Epithelial cell of proximal tubule (primary cell): ENCODE results near the gene ENKD1. TPM values are rescaled to one million over a fixed set of nuclear protein-coding genes. Genes with fewer than 3 reads are reported as not detected.

Experiments used
- DNase-seq: peaks from one replicate; pipeline ENCODE4 v3.0.0-alpha.2; 2011; ENCODE audit warnings: low read depth
- H3K4me3 ChIP-seq: 2 replicates; pipeline ENCODE4 v1.5.1; 2011; ENCODE audit warnings: low read depth, mild to moderate bottlenecking, low read length
- total RNA-seq: library from RNA; depleted of rRNA; stranded (reverse); fragments of >200 nt; gene quantifications from 2 replicates; pipeline ENCODE4 v1.2.3, GENCODE V29; 2015
- TF ChIP-seq, protein P1 (sequence below): conservative IDR thresholded peaks from 2 replicates; pipeline ENCODE4 v1.5.1; 2012; ENCODE audit warnings: low read depth, mild to moderate bottlenecking, low read length

The ENKD1 gene
- total RNA-seq, 1 donor from 2014 or later, result 12.2 TPM

DNA sequence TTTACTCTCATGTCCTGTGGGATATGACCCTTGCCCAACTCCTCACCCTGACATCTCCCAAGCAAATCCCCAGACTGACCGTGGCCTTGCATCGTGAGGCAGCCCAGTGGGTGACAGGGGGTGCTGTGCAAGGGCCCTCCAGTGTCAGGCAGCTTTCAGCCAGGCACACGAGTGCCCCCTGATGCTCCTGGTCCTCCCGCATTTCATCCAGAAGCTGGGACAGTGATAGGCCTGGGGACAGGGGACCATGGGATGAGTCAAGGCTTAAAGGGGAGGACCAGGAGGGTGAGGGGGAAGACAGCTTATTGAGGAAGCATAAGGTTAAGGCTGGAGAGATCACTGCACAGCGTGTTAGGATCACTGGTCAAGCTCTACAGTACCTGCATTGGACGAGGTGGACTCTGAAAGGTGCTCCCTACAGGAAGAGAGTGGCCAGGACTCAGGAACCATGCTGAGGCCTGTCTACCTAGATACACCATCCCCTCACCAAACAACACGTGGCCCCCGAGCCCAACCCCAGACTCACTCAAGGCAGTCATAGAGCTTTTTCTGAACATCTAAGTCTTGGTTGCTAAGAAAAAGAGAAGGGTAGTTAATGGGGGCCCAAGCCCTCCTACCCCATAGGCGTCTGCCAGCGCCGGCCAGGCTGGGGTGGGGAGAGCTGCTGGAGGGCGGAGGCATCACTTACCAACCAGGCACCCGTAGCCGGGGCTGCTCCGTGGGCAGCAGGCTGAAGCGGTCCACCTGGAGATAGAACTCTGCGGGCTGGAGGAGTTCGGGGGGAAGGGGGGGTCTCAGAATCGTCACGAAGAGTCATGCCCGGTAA, 7.5 kb downstream of the ENKD1 start:
- TF ChIP-seq, protein P1, sequence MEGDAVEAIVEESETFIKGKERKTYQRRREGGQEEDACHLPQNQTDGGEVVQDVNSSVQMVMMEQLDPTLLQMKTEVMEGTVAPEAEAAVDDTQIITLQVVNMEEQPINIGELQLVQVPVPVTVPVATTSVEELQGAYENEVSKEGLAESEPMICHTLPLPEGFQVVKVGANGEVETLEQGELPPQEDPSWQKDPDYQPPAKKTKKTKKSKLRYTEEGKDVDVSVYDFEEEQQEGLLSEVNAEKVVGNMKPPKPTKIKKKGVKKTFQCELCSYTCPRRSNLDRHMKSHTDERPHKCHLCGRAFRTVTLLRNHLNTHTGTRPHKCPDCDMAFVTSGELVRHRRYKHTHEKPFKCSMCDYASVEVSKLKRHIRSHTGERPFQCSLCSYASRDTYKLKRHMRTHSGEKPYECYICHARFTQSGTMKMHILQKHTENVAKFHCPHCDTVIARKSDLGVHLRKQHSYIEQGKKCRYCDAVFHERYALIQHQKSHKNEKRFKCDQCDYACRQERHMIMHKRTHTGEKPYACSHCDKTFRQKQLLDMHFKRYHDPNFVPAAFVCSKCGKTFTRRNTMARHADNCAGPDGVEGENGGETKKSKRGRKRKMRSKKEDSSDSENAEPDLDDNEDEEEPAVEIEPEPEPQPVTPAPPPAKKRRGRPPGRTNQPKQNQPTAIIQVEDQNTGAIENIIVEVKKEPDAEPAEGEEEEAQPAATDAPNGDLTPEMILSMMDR, result no peak
- peak overlapping the region; percentile 98 for H3K4me3 ChIP-seq
- DNase-seq, result no peak

DNA sequence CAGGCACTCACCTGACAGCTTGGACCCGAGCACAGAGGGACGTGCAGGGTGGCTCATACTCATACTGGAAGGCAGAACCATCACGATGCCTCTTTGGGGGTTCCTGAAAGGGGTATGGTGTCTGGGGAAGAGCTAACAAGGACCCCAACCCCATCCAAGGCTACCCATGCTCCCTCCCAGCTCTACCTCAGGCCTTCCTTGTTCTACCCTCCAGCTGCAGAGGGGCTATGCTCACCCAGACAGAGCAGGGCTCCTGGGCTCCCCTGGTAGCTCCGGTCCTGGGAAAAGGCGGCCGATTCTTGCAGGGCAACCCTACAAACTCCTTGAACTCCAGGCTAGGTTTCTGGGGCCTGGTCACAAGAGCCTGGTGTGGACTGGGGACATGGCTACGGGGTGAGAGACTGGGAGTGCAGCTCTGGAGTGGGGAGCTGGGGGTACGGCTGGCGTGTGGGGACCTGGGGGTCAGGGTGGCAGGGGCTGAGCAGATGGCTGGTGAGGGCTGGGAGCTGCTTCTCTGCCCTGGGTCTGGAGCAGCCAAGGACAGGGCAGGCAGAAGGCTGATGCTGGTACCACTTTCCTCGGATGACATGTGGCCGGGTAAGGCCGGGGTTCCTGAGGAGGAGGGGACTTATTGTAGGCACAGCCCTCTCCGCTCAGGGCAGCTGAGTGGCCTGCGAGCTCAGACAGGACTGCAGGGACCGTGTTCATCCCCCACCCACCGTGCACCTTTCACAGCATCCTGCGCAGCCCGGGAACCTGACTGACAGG, 8.6 kb downstream of the ENKD1 start:
- DNase-seq, result no peak
- no peak overlapping the region for H3K4me3 ChIP-seq
- TF ChIP-seq, protein P1, result no peak

DNA sequence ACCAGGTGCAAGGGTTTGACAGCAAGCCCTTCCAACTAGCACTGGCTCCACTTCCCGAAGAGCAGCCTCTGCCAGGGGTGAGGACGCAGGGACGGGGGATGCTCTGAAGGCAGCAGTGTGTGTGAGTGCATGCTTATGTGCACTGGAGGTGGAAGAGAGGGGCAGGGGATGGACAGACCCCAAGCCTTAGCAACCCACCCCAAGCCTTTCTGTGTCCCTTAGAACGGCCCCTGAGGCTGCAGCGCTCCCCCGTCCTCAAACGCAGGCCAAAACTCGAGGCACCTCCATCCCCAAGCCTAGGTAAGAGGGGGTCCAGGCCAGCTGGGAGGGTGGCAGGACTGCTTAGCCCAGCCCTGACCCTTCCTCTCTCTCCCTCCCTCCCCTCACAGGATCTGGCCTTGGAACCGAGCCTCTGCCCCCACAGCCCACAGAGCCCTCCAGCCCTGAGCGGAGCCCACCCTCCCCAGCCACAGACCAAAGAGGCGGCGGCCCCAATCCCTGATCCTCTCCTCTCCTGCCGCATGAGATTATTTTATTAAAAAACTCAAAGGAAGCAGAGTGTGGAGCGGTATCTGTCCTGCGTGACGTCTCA, 9.4 kb downstream of the ENKD1 start:
- no peak for DNase-seq
- TF ChIP-seq, protein P1, result no peak
- no peak overlapping the region for H3K4me3 ChIP-seq

DNA sequence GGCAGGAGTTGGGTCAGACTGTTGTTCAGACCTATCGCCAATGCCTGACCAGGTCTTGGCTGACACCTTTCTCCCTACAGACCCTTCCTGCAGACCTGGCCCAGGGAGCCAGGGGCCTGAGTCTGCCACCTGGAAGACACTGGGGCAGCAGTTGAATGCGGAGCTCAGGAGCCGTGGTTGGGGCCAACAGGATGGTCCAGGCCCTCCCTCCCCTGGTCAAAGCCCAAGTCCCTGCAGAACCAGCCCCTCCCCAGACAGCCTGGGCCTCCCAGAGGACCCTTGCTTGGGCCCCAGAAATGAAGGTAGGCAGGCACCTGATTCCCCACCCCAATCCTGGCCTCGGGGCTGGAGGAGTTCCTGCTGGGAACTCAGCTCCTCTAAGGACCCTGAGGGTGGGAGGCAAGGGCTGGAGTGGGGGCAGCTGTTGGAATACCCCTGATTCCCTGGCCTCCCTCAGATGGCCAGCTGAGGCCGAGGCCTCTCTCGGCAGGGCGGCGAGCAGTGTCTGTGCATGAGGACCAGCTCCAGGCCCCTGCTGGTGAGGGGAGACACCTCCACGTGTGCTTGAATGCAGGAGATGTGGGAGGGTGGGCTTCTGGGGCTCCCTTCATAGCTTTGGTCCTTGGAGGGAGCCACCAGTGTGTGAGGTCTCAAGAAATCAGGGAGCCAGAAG, 10.1 kb downstream of the ENKD1 start:
- TF ChIP-seq, protein P1, result no peak
- H3K4me3 ChIP-seq, result no peak overlapping the region
- no peak for DNase-seq

DNA sequence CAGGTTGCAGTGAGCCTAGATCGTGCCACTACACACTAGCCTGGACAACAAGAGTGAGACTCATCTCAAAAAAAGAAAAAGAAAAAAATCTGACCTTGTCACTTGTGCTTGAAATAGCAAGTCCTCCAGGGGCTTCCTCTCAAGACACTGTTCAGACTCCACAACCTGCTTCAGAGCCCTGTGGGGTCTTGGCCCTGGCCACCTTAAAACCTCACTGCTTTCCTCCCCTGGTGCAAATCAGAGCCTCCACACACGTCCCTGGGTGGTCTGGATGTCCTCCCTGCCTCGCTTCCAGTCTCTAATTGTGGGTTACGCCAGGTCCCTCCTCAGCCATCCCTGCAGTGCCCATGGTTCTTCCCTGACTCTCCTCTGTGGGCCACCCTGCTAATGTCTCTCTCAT, 11.2 kb downstream of the ENKD1 start:
- no peak for DNase-seq
- no peak overlapping the region for H3K4me3 ChIP-seq
- TF ChIP-seq, protein P1, result no peak

DNA sequence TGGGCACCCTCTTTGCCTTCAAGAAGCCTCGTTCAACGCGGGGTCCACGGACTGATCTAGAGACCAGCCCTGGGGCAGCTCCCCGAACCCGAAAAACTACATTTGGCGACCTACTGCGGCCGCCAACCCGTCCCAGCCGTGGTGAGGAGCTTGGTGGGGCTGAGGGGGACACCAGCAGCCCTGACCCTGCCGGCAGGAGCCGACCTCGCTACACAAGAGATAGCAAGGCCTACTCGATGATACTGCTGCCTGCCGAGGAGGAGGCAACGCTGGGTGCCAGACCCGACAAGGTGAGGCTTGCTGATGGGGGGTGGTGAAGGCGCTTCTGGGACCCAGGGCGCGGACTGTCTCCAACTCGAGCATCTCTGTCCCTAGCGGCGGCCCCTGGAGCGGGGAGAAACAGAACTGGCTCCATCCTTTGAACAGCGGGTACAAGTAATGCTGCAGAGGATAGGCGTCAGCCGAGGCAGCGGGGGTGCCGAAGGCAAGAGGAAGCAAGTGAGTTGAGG, 12.1 kb downstream of the ENKD1 start:
- TF ChIP-seq, protein P1, result no peak
- H3K4me3 ChIP-seq, result no peak overlapping the region
- DNase-seq, result no peak
